T-helper 22 cell (primary cell): Measurements from ENCODE around the gene ACTN4.

Experiments
- DNase-seq: peaks from one replicate; pipeline ENCODE4 v3.0.0-alpha.2; 2020; ENCODE audit warnings: low read depth

Gene ACTN4

DNA sequence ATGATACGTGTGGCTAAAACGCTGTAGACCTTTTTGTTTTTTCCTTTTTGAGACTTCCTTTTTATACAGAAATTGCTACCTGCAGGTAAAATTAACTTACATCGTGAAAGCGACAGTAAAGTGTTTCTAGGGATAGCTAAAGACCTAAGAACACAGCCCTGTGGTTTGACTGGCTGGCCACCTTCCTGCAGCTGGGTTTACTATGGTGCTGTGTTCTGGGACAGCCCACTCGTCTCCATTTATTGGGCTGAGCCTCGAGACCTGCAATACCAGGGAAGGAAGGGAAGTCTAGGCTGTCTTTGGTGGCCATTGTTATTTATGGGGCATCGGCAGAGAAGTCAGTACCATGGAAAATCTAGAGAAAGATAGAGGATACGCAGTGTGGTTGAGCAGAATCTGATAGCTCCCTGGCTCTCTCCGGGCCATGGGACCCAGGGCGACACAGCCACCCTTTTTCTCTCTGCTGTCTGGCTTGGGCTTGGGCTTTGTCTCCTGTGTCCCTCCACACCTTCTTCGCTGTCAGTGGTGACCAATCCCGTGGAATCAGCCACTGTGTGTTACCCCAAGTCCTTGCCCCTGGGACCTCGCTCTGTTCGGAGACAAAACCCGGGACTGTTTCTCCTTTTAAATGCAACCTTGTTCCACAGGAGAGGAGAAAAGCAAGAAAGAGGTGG is 30.9 kb downstream of the ACTN4 start:
- DNase-seq, result no peak

DNA sequence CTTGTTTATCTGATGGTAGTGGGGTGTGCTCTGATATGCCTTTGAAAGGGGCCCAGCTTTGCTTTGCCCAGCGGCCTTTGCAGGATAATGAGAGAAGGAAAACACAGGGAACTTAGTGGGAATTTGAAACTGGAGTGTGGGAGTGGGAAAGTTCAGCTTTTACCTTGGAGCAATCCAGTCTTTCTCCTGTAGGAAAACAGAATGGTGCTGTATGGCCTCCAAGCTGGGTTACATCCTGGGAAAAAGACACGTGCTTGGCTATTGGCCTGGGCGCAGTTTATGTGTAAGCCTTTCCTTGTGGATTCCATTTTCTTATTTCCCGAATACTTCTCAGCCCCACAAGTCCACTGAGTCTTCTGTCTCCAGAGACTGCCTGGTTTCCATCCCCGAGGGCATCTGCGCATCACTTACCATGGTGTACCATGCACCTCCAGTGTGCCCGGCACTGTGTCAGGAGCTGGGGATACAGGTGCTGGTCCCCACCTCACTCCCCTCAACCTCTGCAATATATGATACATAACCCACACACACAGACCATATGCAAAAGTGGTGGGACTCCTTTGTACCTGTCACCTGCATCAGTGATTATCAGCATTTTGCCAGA is 31.5 kb downstream of the ACTN4 start:
- DNase-seq, result no peak

DNA sequence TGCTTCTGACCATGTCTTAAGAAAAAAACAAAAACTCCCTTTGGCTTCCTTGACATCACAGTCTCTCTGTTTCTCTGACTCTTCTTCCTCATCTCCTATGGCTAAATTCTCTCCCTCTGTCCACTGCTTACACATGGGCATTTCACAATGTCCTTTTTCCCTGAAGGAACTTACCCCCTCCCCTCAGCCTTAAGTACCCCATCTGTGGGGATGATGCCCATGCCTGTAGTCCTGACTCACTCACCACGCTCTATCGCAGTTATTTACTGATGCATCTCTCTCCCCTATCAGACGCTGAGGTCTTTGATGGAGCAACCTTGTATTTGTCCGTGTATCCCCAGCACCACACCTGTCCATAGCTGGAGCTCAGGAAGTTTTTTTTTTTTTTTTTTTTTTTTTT is 32.4 kb downstream of the ACTN4 start:
- no peak for DNase-seq

DNA sequence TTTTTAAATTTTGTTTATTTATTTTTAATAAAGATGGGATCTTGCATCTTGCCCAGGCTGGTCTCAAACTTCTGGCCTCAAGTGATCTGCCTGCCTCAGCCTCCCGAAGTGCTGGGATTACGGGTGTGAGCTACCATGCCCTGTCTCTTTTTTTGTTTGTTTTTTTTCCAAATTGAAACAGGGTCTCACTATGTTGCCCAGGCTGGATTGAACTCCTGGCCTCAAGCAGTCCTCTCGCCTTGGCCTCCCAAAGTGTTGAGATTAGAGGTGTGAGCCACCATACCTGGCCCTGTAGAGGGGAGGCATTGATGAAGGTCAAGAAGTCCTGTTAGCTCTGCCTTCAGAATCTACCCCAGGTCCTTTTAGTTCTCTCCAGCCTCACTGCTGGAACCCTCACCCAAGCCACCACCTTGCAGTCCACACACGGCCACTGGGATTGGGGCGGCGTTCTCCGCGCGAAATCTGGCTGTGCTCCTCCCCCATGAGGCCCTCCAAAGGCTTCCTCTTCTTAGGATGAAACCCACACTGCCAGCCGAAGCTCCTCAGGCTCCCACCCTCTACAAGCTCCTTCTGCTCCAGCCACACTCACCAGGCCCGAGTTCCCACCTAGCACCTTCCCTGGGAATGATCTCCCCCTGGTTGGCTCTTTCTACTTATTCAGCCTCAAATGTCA is 34.9 kb downstream of the ACTN4 start:
- DNase-seq, result no peak

DNA sequence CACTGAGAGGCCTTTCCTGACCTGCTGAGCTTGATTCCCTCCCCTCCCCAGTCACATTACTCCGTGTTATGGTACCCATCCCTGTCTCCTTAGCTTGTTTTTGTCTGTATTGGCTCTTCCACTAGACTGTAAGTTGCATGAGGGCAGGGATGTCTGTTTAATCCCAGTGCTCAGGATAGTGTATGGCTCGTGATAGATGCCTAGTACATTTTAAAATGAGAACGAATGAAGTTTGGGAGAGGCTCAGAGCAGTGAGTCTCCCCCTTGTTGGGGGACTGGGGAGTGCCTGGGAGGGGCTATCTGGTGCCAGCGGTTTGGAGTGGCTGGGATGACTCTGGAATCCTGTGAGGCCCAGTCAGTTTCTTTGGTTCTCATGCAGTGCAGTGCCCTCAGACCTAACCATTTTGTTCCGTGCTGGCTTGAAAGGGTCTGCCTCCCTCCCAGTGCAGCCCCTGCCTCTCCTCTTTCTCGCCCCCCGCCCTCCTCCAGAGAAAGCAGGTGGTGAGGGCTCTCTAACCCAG is 35.5 kb downstream of the ACTN4 start:
- DNase-seq, result no peak

DNA sequence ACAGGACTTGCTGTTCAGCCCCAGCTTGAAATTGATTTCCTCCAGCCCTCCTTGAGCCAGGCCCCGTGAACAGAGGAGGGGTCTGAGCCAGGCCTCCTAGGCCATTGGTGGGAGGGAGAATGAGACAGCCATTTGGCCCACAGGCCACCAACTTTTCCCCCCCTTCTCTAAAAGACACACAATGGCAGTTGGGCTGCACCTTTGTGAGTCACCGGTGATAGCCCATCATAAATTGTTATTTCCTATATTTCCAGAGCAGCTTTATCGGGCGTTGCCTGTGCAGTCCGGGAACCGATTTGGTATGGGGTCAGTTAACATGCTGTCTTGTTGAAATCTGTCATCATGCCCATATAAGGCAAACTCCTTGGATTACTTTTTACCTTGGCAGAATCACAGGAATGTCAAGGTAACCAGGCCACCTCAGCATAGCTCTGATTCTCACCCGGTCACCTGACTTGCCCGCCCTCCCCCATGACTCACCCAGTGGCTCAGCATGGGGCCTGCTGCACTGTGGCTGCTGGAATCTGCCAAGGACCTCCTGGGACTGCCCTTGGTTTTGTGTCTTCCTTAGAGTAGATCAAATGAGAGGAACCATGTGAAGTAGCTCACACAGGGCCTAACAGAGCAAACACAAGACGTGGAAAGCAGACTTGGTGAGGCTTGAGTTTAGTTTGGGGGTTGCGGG is 36.1 kb downstream of the ACTN4 start:
- peak; percentile 84 for DNase-seq

DNA sequence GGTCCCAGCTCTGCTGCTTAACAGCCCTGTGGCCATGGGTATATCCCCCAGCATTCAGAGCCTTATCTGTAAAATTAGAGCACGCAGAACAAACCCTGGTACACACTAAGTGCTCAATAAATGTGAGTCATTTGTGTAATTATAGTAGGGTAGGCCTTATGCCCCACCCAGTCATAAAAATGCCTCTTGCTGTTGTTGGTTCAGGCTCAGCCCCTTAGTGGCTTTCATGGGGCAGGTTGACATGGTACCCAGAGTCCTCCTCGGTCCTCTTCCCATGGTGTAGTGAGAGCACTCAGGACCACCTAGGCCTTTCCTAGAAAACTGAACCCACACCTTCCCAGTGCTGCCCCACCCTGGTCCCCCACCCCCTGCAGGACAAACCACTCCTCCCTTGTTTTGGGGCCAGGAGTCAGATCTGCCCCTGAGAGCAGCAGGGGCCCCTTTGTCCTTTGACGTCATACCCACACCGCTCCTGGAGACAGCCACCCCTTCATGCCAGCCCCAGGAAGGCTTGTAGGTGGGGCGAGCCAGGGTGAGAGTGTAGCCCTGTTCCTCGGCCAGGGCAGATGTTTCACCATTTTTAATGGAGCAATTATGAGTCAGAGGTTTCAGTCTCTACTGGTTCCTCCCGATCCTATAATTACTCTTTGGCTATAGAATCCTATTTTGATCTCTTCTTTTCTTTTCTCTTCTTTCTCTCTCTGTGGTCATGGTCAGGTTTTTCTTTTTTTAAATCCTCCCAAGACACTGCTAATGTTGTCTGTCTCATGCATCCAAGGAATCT is 36.8 kb downstream of the ACTN4 start:
- peak; percentile 67 for DNase-seq

DNA sequence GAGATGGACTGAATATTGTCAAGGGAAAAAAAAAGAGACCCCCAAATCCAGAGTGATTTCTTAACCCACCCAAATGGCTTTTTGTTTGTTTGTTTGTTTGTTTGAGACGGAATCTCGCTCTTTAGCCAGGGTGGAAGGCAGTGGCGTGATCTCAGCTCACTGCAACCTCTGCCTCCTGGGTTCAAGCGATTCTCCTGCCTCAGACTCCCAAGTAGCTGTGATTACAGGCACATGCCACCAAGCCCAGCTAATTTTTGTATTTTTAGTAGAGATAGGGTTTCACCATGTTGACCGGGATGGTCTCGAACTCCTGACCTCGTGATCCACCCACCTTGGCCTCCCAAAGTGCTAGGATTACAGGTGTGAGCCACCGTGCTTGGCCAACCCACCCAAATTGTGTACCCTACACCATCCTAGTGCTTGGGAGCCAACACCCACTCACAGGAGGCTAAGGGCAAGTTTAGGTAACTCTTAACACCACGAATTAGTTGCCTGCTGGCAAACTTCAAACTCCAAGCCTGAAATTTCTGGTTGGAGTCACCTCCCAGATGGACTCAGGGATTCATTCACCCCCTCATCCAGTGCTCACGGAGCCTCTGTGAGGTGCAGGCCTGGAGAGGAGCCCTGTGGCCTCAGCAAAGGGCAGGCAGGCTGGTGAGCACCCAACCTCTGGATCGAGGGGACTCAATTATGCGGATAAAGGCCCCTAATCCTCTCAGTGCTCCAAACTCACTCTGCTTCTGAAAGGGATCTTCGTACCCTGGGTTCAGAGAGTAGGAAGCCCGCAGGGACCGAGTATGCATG is 37.6 kb downstream of the ACTN4 start:
- DNase-seq, result no peak

DNA sequence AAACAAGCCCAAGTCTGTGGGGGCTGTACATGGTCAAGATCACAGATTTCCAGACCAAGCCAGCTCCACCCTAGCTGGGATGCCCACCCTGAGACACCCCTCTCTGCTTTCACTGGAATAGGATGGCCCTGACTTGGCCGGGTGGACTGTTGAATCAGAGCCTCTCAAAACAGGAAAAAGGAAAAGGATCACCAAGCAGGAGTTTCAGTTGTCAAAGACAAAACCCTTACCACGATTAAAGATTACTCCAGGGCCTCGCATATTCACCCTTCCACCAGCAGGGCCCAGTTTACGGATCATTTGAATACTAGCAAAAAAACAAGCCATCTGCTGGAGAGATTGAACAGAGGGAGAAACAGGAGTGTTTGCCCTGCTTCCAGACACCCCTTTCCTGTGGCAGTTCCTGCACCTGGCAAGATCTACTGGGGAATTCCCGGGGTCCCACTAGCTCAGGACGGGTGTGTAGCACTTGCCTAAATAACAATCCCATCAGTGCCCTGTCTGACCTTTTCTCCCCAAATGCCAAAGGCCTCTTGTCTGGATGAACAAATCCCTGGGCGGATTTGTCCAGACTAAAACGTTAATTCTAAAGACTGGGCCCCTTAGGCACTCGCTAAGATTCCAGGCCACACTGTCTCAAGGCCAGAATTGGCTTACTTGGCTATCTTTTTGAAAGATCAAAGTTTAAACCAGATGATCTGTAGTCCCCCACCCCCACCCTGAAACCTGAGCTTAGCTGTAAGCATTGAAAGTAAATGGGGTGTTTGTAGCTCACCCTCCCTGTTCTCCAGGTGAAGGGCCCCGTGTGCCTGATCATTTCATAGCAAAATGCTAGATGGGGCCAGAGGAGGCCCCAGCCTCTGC is 38.4 kb downstream of the ACTN4 start:
- DNase-seq, result peak; percentile 37

DNA sequence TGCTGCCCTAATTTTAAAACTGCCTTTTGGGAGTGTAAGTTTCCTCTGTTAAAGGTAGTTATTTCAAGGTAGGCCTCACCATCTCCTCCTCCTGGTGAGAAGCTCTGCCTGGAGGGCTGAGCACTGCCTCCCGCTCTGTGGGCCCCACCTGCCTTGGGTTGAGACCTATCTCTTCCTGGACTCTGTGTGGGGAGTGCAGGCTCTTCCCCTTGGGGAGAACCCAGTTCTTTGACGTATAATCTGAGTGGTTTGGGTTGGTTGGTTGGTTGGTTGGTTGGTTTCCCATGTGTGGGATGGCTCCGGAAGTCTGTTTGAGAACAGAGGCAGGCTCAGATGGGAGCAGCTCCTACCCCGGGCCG is 39.1 kb downstream of the ACTN4 start:
- peak; percentile 77 for DNase-seq

DNA sequence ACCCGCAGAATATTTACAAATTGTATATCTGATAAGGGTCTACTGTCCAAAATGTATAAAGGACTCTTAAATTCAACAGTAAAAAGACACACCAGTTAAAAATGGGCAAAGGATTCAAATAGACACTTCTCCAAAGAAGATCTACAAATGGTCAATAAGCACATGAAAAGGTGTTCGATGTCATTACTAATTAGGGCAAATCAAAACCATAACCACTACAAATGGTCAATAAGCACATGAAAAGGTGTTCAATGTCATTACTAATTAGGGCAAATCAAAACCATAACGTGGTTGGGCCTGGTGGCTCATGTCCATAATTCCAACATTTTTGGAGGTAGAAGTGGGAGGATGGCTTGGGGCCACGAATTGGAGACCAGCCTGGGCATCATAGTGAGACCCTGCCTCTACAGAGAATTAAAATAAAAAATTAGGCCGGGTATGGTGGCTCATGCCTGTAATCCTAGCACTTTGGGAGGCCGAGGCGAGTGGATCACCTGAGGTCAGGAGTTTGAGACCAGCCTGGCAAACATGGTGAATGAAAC is 40.5 kb downstream of the ACTN4 start:
- DNase-seq, result no peak

DNA sequence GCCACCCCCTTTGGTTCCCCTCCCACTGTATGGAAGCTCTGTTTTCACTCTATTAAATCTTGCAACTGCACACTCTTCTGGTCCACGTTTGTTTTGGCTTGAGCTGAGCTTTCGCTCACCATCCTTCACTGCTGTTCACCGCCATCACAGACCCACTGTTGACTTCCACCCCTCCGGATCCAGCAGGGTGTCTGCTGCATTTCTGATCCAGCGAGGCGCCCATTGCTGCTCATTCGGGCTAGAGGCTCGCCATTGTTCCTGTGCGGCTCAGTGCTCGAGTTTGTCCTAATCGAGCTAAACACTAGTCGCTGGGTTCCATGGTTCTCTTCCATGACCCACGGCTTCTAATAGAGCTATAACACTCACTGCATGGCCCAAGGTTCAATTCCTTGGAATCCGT is 42.7 kb downstream of the ACTN4 start:
- DNase-seq, result no peak

DNA sequence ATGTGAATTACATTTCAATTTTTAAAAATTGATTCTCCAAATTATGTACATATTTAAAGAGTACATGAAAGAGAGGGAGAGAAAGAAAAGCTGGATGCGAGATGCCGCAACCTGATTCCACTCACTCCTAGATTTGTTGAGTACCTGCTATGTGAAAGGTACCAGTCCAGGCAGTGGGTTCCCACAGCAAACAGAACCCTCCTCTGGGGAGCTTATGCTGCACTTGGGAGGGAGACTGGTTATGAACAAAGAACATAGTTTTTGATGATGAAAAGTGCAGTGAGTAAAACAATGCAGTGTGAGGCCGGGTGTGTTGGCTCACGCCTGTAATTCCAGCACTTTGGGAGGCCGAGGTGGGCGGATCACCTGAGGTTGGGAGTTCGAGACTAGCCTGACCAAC is 43.4 kb downstream of the ACTN4 start:
- DNase-seq, result no peak

DNA sequence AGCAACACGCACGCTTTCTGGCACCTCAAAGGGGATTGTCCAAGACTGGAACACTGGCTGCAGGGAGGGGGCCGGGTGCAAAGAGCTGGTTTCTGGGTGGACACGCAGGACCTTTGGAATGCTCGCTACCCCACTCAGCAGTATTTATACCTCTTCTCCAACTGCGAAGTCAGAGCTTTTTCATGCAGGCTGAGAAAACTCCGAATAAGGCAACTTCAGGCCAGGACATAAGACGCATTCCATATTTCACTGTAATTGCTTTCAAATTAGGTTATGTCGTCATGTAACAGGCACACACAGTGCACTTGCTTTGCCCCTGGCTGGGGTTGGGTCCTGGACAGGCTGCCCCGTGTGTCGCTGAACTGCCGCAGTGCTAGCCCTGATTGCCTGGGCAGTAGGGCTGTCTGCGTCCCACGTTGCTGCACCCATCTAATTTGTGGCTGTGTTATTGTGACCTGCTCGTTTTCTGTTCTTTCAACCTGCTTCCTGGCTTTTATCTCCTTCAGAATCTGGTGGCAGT is 44.5 kb downstream of the ACTN4 start:
- no peak for DNase-seq

DNA sequence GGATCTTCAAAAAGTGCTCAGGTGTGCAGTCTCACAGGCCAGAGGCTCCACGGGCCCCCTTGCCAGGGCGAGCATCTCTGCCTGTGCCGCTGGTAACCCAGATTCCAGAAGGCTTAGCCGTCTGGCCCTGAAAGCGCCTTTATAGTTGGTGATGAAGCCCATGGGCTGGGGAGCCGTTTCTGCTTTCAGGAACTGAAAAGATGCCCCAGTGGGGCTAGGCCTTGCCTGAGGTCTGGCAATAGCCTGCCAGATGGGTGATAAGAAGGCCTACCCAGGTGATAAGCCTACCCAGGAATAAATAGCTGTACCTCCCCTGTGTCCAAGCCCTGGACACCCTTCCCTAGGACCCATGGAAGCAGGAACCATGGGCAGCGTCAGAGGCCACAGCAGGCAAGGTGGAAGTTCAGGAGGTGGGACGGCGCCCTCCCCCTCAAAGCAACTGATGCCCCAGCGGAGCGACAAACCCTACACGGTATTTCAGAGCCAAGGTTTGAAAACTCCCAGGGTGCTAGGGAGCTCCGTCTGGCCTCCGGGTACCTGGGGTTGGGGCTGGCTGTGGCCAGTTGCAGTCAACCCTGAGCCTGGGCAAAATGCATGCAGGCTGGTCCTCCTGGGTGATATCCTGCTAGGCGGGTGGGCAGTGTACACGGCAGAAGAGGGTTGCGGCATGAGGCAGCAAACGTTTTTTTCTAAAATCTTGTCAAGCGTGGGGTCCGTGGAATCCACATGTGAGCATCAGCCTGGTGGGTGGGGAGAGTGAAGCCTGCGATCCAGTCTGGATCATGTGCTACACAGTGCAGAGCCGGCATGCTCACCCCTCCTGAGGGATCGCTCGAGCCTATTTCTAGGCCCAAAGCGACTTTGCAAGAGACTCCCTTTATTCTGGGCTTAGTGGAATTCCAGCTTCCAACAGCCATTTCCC is 45.3 kb downstream of the ACTN4 start:
- no peak for DNase-seq

DNA sequence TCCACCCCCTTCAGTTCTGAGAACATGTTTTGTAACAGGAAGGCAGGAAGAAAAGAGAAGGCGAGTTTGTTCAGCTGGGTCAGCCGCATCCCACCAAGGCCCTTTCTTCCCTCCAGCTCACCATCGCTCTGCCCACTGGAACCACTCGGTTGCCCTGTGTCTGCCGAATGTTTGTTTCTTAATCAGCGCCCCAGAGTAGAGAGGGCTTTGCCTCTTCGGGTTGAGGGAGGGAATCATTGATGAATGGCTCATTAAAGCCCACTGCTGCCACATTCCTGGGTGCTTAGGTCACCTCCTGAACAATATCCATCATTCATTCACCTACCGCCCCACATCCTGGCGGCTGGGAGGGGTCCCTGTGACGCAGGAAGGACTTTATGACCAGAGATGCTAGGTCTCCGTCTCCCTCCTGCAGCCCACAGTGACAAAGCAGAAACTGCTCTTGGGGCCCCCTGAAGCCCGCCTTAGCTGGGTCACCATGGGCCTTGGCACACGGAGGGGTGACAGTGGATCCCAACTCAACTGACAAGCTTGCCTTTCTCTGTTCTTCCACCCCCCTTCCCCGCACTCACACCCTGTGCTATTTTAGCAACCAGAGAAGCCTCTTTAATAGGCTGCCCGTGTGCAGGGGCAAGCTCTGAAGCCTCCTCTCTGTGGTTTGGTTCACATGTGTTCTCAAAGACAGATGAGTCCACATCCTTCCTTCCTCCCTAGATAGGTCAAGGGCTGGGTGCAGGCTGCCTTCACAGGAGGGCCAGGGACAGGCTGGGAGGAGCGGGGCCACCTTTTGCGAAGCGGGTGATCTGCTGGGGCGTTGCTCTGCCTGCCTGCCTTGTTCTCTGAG is 46.2 kb downstream of the ACTN4 start:
- peak; percentile 67 for DNase-seq

DNA sequence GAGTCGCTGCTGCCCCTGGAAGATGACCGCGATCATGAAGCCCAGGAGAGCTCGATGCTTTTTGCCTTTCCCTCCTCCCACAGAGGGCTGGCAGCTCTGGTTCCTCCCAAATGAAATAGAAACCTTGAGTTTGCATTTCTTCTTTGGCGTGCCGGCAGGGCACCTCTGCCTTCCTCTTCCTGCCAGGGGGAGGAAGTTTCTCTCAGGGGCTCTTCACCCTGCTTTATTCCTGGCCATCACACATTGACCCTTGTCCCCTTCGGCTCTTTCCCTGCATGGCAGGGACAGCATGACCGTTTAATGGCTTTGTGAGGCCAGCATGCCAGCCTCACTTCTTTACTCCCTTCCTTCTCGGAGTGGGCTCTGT is 47.9 kb downstream of the ACTN4 start:
- no peak for DNase-seq
